Fibroblast of the conjunctiva (primary cell): ENCODE measurements around the gene NELFCD.
"Not testable (repeated sequence)": the region's sequence is repeated elsewhere in the genome, so short reads cannot be mapped to it uniquely, and the experiment has no call there.

Experiments
- DNase-seq: peaks from one replicate; pipeline ENCODE4 v3.0.0-alpha.2; 2010; ENCODE audit warnings: low read depth

NELFCD gene

GRCh38 chr20:59010321-59010994 is 29.4 kb downstream of the NELFCD start:
- DNase-seq, result no peak

GRCh38 chr20:59010995-59011873 is 30.2 kb downstream of the NELFCD start:
- peak; percentile 39 for DNase-seq

- not testable (repeated sequence) for DNase-seq
These were observed 30.8 kb downstream of the NELFCD start for GRCh38 chr20:59011874-59012157.

GRCh38 chr20:59013031-59013951 is 32.2 kb downstream of the NELFCD start:
- no peak for DNase-seq

- no peak for DNase-seq
These were observed 33.0 kb downstream of the NELFCD start for GRCh38 chr20:59013959-59014608.

GRCh38 chr20:59014680-59015389 is 33.8 kb downstream of the NELFCD start:
- no peak for DNase-seq

GRCh38 chr20:59015411-59015810 is 34.4 kb downstream of the NELFCD start:
- DNase-seq, result no peak

GRCh38 chr20:59015812-59016711 is 35.0 kb downstream of the NELFCD start:
- DNase-seq, result no peak

GRCh38 chr20:59016795-59017492 is 35.9 kb downstream of the NELFCD start:
- no peak for DNase-seq

- no peak for DNase-seq
These were observed 36.6 kb downstream of the NELFCD start for GRCh38 chr20:59017493-59018231.

GRCh38 chr20:59018817-59019216 is 37.8 kb downstream of the NELFCD start:
- DNase-seq, result no peak

- no peak for DNase-seq
These were observed 38.2 kb downstream of the NELFCD start, which contains the start of gene TUBB1 for GRCh38 chr20:59019217-59019616. Gene TUBB1, plus strand, starts transcription at chr20:59019429. Its CDS starts 94 bp downstream, at chr20:59019523.

GRCh38 chr20:59020938-59021551 is 40.0 kb downstream of the NELFCD start:
- no peak for DNase-seq

GRCh38 chr20:59022754-59023153 is 41.7 kb downstream of the NELFCD start:
- DNase-seq, result no peak

GRCh38 chr20:59023616-59024015 is 42.6 kb downstream of the NELFCD start:
- DNase-seq, result no peak

- no peak for DNase-seq
These were observed 43.1 kb downstream of the NELFCD start for GRCh38 chr20:59024111-59024530.

GRCh38 chr20:59025086-59025485 is 44.0 kb downstream of the NELFCD start:
- no peak for DNase-seq

GRCh38 chr20:59025511-59025910 is 44.5 kb downstream of the NELFCD start:
- DNase-seq, result no peak
